ENCODE measurements around the gene CA5A.

DNA sequence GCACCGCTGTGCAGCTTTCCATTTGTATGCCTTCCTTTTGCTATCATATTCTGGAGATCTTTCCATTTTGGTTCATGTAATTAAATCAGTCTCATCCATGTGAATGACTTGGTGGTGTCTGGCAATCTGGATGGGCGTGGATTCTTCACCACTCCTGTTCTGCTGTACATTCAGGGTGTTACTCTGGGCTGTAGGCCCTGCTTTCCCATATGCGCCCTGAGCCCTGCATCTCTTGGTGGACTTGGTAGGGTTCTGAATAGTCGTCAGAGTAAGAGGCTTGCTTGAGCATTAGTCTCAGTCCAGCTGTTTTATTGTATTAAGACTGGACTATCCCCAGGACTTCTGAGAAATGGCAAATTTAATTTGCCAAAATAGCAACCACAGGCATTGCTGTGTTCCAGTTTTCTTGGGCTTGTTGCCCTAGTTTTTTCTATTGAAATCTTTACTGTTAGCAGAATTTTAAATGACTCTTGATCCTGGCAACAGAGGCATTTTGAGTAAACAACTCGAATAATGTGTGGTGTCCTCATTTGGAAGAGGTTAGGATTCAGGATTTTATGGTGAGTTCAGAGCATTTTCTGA, 29.8 kb upstream of the CA5A start:
- TF ChIP-seq CTCF (IDR thresholded peaks at IDR 0.05): no peak
- TF ChIP-seq POLR2A (IDR thresholded peaks at IDR 0.05): no peak
- TF ChIP-seq EP300 (IDR thresholded peaks at IDR 0.05): no peak
